ENCODE results near the gene MT1F.
"Not testable (repeated sequence)": the region's sequence is repeated elsewhere in the genome, so short reads cannot be mapped to it uniquely, and the experiment has no call there.

GRCh38 chr16:56674570-56674969 lies 16.8 kb downstream of the MT1F start:
- TF ChIP-seq, protein P1, sequence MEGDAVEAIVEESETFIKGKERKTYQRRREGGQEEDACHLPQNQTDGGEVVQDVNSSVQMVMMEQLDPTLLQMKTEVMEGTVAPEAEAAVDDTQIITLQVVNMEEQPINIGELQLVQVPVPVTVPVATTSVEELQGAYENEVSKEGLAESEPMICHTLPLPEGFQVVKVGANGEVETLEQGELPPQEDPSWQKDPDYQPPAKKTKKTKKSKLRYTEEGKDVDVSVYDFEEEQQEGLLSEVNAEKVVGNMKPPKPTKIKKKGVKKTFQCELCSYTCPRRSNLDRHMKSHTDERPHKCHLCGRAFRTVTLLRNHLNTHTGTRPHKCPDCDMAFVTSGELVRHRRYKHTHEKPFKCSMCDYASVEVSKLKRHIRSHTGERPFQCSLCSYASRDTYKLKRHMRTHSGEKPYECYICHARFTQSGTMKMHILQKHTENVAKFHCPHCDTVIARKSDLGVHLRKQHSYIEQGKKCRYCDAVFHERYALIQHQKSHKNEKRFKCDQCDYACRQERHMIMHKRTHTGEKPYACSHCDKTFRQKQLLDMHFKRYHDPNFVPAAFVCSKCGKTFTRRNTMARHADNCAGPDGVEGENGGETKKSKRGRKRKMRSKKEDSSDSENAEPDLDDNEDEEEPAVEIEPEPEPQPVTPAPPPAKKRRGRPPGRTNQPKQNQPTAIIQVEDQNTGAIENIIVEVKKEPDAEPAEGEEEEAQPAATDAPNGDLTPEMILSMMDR (IDR thresholded peaks at IDR 0.05), result not testable (repeated sequence)
- not testable (repeated sequence) for TF ChIP-seq POLR2AphosphoS5 (IDR thresholded peaks at IDR 0.05; ENCODE audit: low read depth, low read length)

Measured in Panc1 (cell line).